Mesodermal cell (in vitro differentiated cells): ENCODE measurements around the gene RASL10A.
"Not testable (repeated sequence)": the region's sequence is repeated elsewhere in the genome, so short reads cannot be mapped to it uniquely, and the experiment has no call there.

Experiments
- H3K27ac ChIP-seq: 2 replicates; pipeline ENCODE4 v1.7.0; 2013; ENCODE audit warnings: mild to moderate bottlenecking, low read depth, low read length, moderate library complexity; ENCODE audit not compliant: severe bottlenecking
- H3K36me3 ChIP-seq: 2 replicates; pipeline ENCODE4 v1.7.1; 2013; ENCODE audit warnings: mild to moderate bottlenecking, low read length, moderate library complexity; ENCODE audit not compliant: control insufficient read depth, insufficient read depth
- H3K4me1 ChIP-seq: one replicate; pipeline ENCODE4 v1.7.1; 2013; ENCODE audit warnings: mild to moderate bottlenecking, low read length; ENCODE audit not compliant: insufficient read depth, control insufficient read depth, poor library complexity, severe bottlenecking
- H3K4me3 ChIP-seq: 2 replicates; pipeline ENCODE4 v1.7.0; 2013; ENCODE audit warnings: low read length, control low read depth, mild to moderate bottlenecking; ENCODE audit not compliant: insufficient read depth, poor library complexity, severe bottlenecking; ENCODE audit errors: extremely low read depth
- H3K9me3 ChIP-seq: 2 replicates; pipeline ENCODE4 v1.7.1; 2013; ENCODE audit warnings: mild to moderate bottlenecking, low read length, moderate library complexity; ENCODE audit not compliant: control insufficient read depth
- WGBS, 2 experiments: methylation state at CpG; one replicate each; pipeline ENCODE4 v1.1.5; 2013; ENCODE audit warnings: missing lambda C conversion rate in 2 of 2; ENCODE audit not compliant: insufficient coverage in 2 of 2; 5-methylcytosine and 5-hydroxymethylcytosine counted together

Gene RASL10A

DNA sequence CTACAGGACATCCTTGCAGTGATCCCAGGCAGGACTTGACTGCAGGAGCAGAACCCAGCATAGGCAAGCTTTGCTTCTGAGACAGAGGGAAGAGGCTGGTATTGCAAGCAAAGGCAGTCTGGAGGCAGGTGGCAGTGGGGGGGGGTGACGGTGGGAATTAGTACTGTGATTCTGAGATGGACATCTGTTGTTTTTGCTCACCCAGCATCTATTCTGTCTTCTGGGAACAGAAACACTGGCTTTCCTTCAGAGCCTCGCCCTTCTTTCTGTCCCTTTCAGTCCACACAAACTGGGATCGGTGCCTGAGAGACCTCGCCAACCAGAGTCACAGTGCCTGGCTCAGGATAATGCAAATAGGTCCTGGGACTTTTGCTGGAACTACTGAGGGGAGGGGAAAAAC is 31.2 kb upstream of the RASL10A start:
- no peak overlapping the region for H3K4me3 ChIP-seq
- no peaks in the 10 kb centered on the region for H3K9me3 ChIP-seq
- 83 to 100% methylated on average over 2 to 3 of the region's 4 CpGs for WGBS, 2 experiments
- peaks cover 83% of the 10 kb centered on the region for H3K36me3 ChIP-seq
- peaks cover 4% of the 10 kb centered on the region for H3K4me1 ChIP-seq
- no peak overlapping the region for H3K27ac ChIP-seq

DNA sequence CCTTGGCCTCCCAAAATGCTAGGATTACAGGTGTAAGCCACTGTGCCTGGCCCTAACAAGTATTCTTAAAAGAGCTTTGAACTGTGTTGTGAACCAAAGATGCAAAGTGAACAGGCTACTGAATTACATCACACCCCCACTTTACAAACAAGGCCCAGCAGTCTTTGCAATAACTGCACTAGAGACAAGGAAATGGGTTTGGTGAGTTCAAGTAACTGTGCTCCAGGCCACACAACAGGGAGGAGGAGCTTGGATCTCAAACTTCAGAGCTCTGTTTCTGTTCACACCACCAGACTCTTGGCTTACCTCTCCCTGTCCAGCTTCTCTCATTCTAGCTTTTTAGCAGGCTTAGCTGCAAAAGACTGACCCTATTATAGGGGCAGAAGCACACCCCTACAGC is 30.4 kb upstream of the RASL10A start:
- Histone ChIP-seq H3K4me3 (no peak overlapping the region), H3K27ac (no peak overlapping the region), H3K36me3 (peaks cover 83% of the 10 kb centered on the region), H3K4me1 (peaks cover 4% of the 10 kb centered on the region), H3K9me3 (no peaks in the 10 kb centered on the region)

GRCh38 chr22:29344889-29345288 is 29.4 kb upstream of the RASL10A start:
- H3K27ac ChIP-seq, H3K9me3 ChIP-seq, H3K4me3 ChIP-seq, H3K4me1 ChIP-seq: not testable (repeated sequence)
- WGBS, 2 experiments, result 97 to 100% methylated on average over 2 to 4 of the region's 5 CpGs
- H3K36me3 ChIP-seq, result peaks cover 83% of the 10 kb centered on the region

DNA sequence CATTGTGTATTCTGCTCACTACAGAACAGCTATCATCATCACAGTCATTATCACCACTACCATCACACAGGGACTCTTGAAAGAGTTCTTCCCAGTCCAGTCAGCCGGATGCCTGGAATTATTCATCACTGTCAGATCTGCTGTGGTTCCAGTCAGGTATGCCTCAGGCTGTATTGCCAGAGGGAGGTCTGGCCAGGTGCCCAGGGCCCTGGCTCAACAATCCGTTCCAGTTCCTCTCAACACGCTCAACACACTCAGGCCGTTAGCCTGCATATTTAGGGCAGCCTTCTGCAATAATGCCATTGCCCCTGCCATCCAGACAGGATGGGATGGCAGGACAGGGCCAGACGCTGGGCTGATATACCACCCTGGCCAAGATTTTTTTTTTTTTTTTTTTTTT is 28.6 kb upstream of the RASL10A start:
- Histone ChIP-seq H3K36me3 (peaks cover 83% of the 10 kb centered on the region), H3K4me3 (no peak overlapping the region), H3K27ac (no peak overlapping the region), H3K9me3 (no peaks in the 10 kb centered on the region), H3K4me1 (peaks cover 4% of the 10 kb centered on the region)
- 86 to 96% methylated on average over 4 to 5 of the region's 5 CpGs for WGBS, 2 experiments

- Histone ChIP-seq H3K4me3 (no peak overlapping the region), H3K27ac (no peak overlapping the region), H3K4me1 (peaks cover 4% of the 10 kb centered on the region), H3K9me3 (no peaks in the 10 kb centered on the region), H3K36me3 (peaks cover 83% of the 10 kb centered on the region)
- 90 to 95% methylated on average over 6 of the region's 7 CpGs for WGBS, 2 experiments
These were observed 27.9 kb upstream of the RASL10A start for GRCh38 chr22:29343313-29343805.

DNA sequence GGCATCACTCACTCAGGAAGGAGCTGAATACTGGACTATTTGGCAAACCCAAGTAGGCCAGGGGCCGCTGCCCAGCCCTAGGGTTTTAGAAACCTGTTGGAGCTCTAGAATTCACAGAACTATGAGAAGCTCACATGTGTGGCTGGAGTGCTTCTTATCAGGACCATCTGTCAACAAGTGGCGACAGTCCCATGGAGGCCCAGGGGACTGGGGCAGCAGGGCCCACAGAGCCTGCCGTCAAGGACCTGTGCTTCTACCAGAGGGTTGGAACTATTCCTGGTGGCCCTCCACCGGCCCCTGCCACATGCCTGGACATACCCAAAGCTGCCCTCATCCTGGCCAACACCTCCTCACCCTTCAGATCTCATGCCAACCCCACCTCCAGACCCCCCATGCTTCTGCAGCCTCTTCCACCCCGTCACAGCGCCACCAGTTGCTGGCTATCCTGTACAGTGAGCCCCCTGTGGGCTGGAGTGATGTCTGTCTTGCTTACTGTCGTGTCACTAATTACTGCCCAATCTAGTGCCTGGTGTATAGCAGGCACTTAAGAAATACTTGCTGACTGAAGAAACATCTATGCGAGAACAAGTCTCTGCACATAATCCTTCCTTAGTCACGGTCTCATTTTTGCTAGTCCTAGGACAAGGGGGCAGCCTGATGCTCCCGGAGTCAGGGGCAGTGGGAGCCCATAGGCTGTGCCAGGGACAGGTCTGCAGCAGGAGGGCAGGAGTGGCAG is 27.2 kb upstream of the RASL10A start:
- H3K27ac ChIP-seq, result no peak overlapping the region
- peaks cover 4% of the 10 kb centered on the region for H3K4me1 ChIP-seq
- H3K36me3 ChIP-seq, result peaks cover 82% of the 10 kb centered on the region
- no peaks in the 10 kb centered on the region for H3K9me3 ChIP-seq
- no peak overlapping the region for H3K4me3 ChIP-seq
- 85 to 98% methylated on average over 5 to 9 of the region's 10 CpGs for WGBS, 2 experiments

DNA sequence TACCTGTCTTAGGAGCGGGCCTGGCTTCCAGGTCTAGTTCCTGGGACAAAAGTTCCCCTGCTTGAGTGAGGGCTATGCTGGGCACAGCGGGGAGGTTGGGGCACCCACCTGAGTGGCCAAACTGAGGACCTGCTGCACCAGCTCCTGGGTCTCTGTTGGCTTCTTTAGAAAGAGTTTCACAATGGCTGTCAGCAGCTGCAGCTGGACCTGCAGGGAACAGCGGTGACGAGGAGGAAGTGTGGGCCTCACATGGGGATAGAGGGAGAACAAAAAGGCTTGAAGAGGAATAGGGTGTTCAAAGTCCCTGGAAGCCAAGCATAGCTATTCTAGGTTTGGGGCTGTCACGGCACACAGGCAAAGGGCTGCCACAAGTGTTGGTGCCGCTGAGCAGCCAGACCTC is 26.7 kb upstream of the RASL10A start:
- no peak overlapping the region for H3K4me3 ChIP-seq
- H3K9me3 ChIP-seq, result no peaks in the 10 kb centered on the region
- peaks cover 4% of the 10 kb centered on the region for H3K4me1 ChIP-seq
- peaks cover 83% of the 10 kb centered on the region for H3K36me3 ChIP-seq
- no peak overlapping the region for H3K27ac ChIP-seq
- WGBS, 2 experiments, result 97 to 98% methylated on average over 5 to 6 of the region's 6 CpGs

GRCh38 chr22:29341849-29342127 is 26.3 kb upstream of the RASL10A start:
- Histone ChIP-seq H3K4me3 (no peak overlapping the region), H3K4me1 (peaks cover 4% of the 10 kb centered on the region), H3K36me3 (peaks cover 83% of the 10 kb centered on the region), H3K27ac (no peak overlapping the region), H3K9me3 (no peaks in the 10 kb centered on the region)
- WGBS, 2 experiments, result 91 to 92% methylated on average over 2 of the region's 2 CpGs

DNA sequence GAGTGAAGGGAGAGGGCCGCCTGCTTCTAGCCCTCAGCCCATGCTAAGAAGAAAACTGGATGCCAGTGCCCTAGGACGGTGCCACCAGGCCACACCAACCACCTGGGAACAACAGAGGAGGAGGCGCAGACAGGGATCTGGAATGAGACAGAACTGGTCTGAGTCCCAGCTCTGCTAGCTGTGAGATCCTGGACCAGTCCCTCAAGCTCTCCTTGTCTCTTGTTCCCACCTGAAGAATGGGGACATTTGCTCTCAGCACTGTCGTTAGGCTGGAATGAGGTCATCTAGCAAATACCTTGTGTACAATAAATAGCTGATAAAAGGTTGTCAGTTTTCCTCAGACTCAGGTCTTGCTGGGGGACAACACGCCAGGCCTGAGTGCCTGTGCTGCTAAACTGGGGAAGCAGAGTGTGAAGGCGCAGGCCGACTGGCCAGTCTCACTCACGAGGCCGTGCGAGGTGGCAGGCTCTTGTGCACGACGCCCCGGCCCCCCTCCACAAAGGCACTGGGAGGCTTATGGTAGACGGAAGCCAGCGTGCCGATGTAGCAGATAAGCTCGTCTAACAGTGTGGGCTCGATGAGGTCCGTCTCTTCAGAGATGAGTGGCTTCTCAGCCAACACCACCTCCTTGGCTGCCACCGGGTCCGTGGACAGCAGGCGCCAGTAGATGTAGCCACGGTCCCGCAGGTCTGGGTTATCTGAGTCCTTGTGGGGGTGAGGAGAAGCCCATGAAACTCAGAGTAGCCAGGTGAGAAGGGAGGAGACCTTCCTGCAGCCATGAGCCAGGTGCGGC is 25.8 kb upstream of the RASL10A start:
- H3K36me3 ChIP-seq, result peaks cover 83% of the 10 kb centered on the region
- WGBS, 2 experiments, result 95 to 97% methylated on average over 15 to 24 of the region's 25 CpGs
- H3K9me3 ChIP-seq, result no peaks in the 10 kb centered on the region

DNA sequence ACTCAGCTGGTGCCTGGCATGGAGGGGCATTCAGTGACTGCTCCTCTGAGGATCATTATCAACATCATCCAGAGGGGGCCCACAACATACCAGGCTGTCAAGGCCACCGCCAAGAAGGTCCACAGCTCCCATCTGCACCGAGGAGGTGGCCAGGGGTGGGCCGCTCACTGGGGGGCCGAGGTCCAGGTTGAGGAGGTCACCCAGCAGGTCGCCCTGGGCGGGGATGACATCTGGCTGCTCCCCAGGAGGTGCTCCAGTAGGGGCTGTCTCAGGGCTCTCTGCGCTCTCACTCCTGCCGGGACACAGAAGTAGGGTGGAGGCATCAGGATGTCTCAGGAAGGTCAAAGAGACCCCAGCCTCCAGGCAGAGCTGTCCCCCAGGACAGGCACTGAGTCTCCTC is 25.1 kb upstream of the RASL10A start:
- peaks cover 83% of the 10 kb centered on the region for H3K36me3 ChIP-seq
- WGBS, 2 experiments, result 99 to 100% methylated on average over 2 to 8 of the region's 8 CpGs
- H3K4me3 ChIP-seq, result no peak overlapping the region
- H3K9me3 ChIP-seq, result no peaks in the 10 kb centered on the region
- no peak overlapping the region for H3K27ac ChIP-seq
- H3K4me1 ChIP-seq, result peaks cover 4% of the 10 kb centered on the region

More for the DNA sequence above, 25.8 kb upstream of the RASL10A start:
- Histone ChIP-seq H3K4me1 (peaks cover 4% of the 10 kb centered on the region), H3K27ac (no peak overlapping the region), H3K4me3 (no peak overlapping the region)
